Ascending aorta (tissue), 2 donors: ENCODE results near the gene PAX8. TPM values are rescaled to one million over a fixed set of nuclear protein-coding genes. Genes with fewer than 3 reads are reported as not detected.

Experiments
- DNase-seq, 2 donors: peaks; one replicate each; pipeline ENCODE4 v3.0.0-alpha.2; 2019; ENCODE audit warnings: low spot score in 2 of 2
- H3K27ac ChIP-seq, 2 donors: fragments of 200-600 bp; sonication (generic); one replicate each; pipeline ENCODE4 v1.5.1; 2016 to 2017; ENCODE audit warnings: mild to moderate bottlenecking in 1 of 2
- H3K27me3 ChIP-seq: fragments of 200-600 bp; sonication (generic); one replicate; pipeline ENCODE4 v1.5.1; 2017
- H3K36me3 ChIP-seq, 2 donors: fragments of 200-600 bp; sonication (generic); one replicate each; pipeline ENCODE4 v1.5.1; 2016
- H3K4me1 ChIP-seq, 2 donors: fragments of 200-600 bp; sonication (generic); one replicate each; pipeline ENCODE4 v1.5.1; 2016 to 2017; ENCODE audit warnings: mild to moderate bottlenecking in 1 of 2
- H3K4me3 ChIP-seq, 2 donors: fragments of 200-600 bp; sonication (generic); one replicate each; pipeline ENCODE4 v1.5.1; 2016 to 2017; ENCODE audit warnings: mild to moderate bottlenecking in 1 of 2
- H3K9me3 ChIP-seq, 2 donors: fragments of 200-600 bp; sonication (generic); one replicate each; pipeline ENCODE4 v1.5.1; 2016
- CTCF ChIP-seq, 3 experiments: fragments of 200-600 bp in 2 of 3; fragments of 450-650 bp in 1 of 3; sonication (generic) in 2 of 3; IDR thresholded peaks; one replicate each; pipeline ENCODE4 v1.5.1; 2016 to 2019; ENCODE audit warnings: antibody characterized with exemption in 3 of 3, mild to moderate bottlenecking in 1 of 3, moderate library complexity in 1 of 3
- intact Hi-C: fragments of 100-400 bp; cut with DNase I; formaldehyde crosslinking; loops from one replicate; pipeline ENCODE4 v1.15.1; 2023
- total RNA-seq: library from RNA; depleted of rRNA; stranded (reverse); fragments of >200 nt; gene quantifications from one replicate; pipeline ENCODE4 v1.1.0, GENCODE V29; 2016

The PAX8 gene
- total RNA-seq, 1 donor from 2014 or later = 0.11 TPM

DNA sequence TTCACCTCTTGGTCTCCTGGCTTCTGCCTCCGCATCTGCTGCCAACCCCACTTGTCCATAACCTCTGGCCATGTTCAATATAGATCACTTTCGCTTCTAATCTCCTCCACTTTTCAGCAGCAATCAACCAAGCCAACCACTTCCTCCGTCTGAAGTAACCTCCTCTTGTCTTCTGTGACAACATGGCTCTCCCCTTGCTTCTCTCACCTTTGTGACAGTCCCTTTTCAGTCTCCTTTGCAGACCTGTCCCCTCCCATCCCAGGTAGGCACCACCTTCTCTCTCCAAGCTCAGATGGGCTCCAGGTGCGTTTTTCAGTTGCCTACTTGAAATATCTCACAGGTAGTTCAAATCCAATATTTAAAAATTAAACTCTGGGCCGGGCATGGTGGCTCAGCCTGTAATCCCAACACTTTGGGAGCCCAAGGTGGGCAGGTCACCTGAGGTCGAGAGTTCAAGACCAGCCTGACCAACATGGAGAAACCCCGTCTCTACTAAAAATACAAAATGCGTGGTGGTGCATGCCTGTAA is 109.7 kb downstream of the PAX8 start:
- H3K27me3 ChIP-seq = no peaks in the 10 kb centered on the region
- no peak overlapping the region for H3K4me3 ChIP-seq
- no peak for DNase-seq
- H3K36me3 ChIP-seq = no peaks in the 10 kb centered on the region
- intact Hi-C loops = no loop called here
- no peaks in the 10 kb centered on the region for H3K9me3 ChIP-seq
- H3K4me1 ChIP-seq = no peaks in the 10 kb centered on the region
- TF ChIP-seq CTCF (IDR thresholded peaks at IDR 0.05) = no peak
- no peak overlapping the region for H3K27ac ChIP-seq

DNA sequence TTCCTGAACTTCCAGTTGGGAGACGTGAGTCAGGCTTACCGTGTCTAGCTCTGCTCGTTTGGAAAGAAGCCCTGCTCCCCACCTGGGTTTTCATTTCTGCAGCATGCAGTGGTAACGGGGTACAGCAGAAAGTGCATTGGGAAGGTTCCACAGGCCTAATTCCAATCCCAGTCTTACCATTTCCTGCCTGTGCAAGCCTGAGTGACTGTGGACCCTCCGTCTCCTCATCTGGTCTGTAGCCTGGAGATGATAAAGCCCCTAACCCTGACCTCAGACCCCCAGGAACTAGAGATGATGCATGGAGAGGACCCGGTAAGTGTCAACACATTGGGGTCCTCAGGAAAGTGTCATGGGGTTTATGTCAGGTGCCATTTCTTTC is 110.8 kb downstream of the PAX8 start:
- H3K4me1 ChIP-seq = no peaks in the 10 kb centered on the region
- no peak for TF ChIP-seq CTCF (IDR thresholded peaks at IDR 0.05)
- H3K27ac ChIP-seq = no peak overlapping the region
- H3K4me3 ChIP-seq = no peak overlapping the region
- no peaks in the 10 kb centered on the region for H3K36me3 ChIP-seq
- H3K9me3 ChIP-seq = no peaks in the 10 kb centered on the region
- intact Hi-C loops = no loop called here
- no peaks in the 10 kb centered on the region for H3K27me3 ChIP-seq
- no peak for DNase-seq

- no peaks in the 10 kb centered on the region for H3K4me1 ChIP-seq
- DNase-seq = no peak
Measured at GRCh38 chr2:113167115-113167932, 111.4 kb downstream of the PAX8 start.

DNA sequence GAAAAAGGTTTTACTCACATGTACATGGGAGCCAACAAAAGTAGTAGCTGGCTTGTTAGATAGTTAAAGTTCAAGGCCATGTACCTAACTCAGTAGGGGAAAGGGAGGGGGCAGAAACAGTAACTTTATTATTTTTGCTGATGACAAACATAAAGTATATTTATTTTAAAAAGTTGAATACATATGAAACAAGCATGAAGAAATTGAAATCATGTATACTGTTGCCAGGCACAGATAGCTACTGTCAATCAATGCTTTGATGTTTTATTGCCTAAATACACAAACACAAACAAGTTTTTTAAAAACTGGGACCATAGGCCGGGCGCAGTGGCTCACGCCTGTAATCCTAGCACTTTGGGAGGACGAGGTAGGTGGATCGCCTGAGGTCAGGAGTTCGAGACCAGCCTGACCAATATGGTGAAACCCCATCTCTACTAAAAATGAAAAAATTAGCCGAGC is 112.5 kb downstream of the PAX8 start:
- intact Hi-C loops = no loop called here
- Histone ChIP-seq H3K4me1 (no peaks in the 10 kb centered on the region), H3K36me3 (no peaks in the 10 kb centered on the region), H3K9me3 (no peaks in the 10 kb centered on the region), H3K27me3 (no peaks in the 10 kb centered on the region), H3K4me3 (no peak overlapping the region), H3K27ac (no peak overlapping the region)
- DNase-seq = no peak
- TF ChIP-seq CTCF (IDR thresholded peaks at IDR 0.05) = no peak

More at GRCh38 chr2:113167115-113167932, 111.4 kb downstream of the PAX8 start:
- Histone ChIP-seq H3K9me3 (no peaks in the 10 kb centered on the region), H3K27ac (no peak overlapping the region), H3K36me3 (no peaks in the 10 kb centered on the region), H3K4me3 (no peak overlapping the region), H3K27me3 (no peaks in the 10 kb centered on the region)
- intact Hi-C loops = no loop called here
- TF ChIP-seq CTCF (IDR thresholded peaks at IDR 0.05) = no peak

Other genes starting within 250 kb of the PAX8 start
- not detected for gene IL36B, start 226.1 kb downstream of the PAX8 start, total RNA-seq
- gene IL36RN, start 219.7 kb downstream of the PAX8 start, total RNA-seq = not detected
- gene IL1F10, start 211.0 kb downstream of the PAX8 start, total RNA-seq = not detected
- gene IL1RN, start 151.3 kb downstream of the PAX8 start, total RNA-seq = not detected
- 11.2 TPM for gene PSD4, start 105.0 kb downstream of the PAX8 start, total RNA-seq
- 1.3 TPM for gene ZNG1B, start 158.8 kb upstream of the PAX8 start, total RNA-seq
- gene FOXD4L1, start 219.7 kb upstream of the PAX8 start, total RNA-seq = not detected